Fibroblast of skin of scalp (primary cell): ENCODE measurements around the gene SAA2. TPM values are rescaled to one million over a fixed set of nuclear protein-coding genes. Genes with fewer than 3 reads are reported as not detected.
"Not testable (repeated sequence)": the region's sequence is repeated elsewhere in the genome, so short reads cannot be mapped to it uniquely, and the experiment has no call there.

Experiments used
- DNase-seq: peaks from one replicate; pipeline ENCODE4 v3.0.0-alpha.2; 2013
- polyA plus RNA-seq, 2 experiments: library from polyadenylated mRNA; unstranded; fragments of 120-200 nt; gene quantifications; one replicate each; pipeline ENCODE4 v1.2.1, GENCODE V29; 2013; ENCODE audit not compliant: insufficient read length in 2 of 2

SAA2 gene
- polyA plus RNA-seq (2013, experiment 1 of 2; ENCODE audit: insufficient read length) = not detected
- not detected for polyA plus RNA-seq (2013, experiment 2 of 2; ENCODE audit: insufficient read length)

GRCh38 chr11:18248561-18248960 is at the start of gene SAA2:
SAA2 (minus strand) TSS chr11:18248668; CDS start chr11:18248011, 657 bp downstream.
- no peak for DNase-seq

- DNase-seq = no peak
Observed at GRCh38 chr11:18295316-18295715, 46.8 kb upstream of the SAA2 start.

GRCh38 chr11:18294862-18295261 is 46.4 kb upstream of the SAA2 start:
- no peak for DNase-seq

GRCh38 chr11:18288911-18289310 is 40.4 kb upstream of the SAA2 start:
- DNase-seq = no peak

GRCh38 chr11:18285841-18286240 is 37.4 kb upstream of the SAA2 start:
- no peak for DNase-seq

- DNase-seq = no peak
Observed at GRCh38 chr11:18282626-18283025, 34.2 kb upstream of the SAA2 start.

- DNase-seq = no peak
Observed at GRCh38 chr11:18280438-18281045, 32.1 kb upstream of the SAA2 start.

- DNase-seq = no peak
Observed at GRCh38 chr11:18277565-18278271, 29.2 kb upstream of the SAA2 start.

- DNase-seq = no peak
Observed at GRCh38 chr11:18271206-18271605, 22.7 kb upstream of the SAA2 start.

GRCh38 chr11:18270102-18270501 is 21.6 kb upstream of the SAA2 start:
- no peak for DNase-seq

GRCh38 chr11:18269252-18269651 is 20.8 kb upstream of the SAA2 start:
- not testable (repeated sequence) for DNase-seq

GRCh38 chr11:18267335-18268133 is 19.1 kb upstream of the SAA2 start:
- DNase-seq = not testable (repeated sequence)

- DNase-seq = no peak
Observed at GRCh38 chr11:18265949-18266348, 17.5 kb upstream of the SAA2 start, which contains the start of gene SAA1. SAA1 (plus strand) TSS chr11:18266264; CDS start chr11:18266888, 624 bp downstream.

- no peak for DNase-seq
Observed at GRCh38 chr11:18264677-18265555, 16.4 kb upstream of the SAA2 start.

- no peak for DNase-seq
Observed at GRCh38 chr11:18264035-18264434, 15.6 kb upstream of the SAA2 start.

- peak; percentile 29 for DNase-seq
Observed at GRCh38 chr11:18262681-18263350, 14.3 kb upstream of the SAA2 start.

GRCh38 chr11:18261721-18262120 is 13.3 kb upstream of the SAA2 start:
- no peak for DNase-seq

- DNase-seq = no peak
Observed at GRCh38 chr11:18259259-18259658, 10.8 kb upstream of the SAA2 start.

- no peak for DNase-seq
Observed at GRCh38 chr11:18254781-18255361, 6.4 kb upstream of the SAA2 start.

GRCh38 chr11:18253778-18254338 is 5.4 kb upstream of the SAA2 start:
- no peak for DNase-seq

- no peak for DNase-seq
Observed at GRCh38 chr11:18253233-18253632, 4.8 kb upstream of the SAA2 start.
